ENCODE measurements around the gene GJD2.

GJD2 gene

DNA sequence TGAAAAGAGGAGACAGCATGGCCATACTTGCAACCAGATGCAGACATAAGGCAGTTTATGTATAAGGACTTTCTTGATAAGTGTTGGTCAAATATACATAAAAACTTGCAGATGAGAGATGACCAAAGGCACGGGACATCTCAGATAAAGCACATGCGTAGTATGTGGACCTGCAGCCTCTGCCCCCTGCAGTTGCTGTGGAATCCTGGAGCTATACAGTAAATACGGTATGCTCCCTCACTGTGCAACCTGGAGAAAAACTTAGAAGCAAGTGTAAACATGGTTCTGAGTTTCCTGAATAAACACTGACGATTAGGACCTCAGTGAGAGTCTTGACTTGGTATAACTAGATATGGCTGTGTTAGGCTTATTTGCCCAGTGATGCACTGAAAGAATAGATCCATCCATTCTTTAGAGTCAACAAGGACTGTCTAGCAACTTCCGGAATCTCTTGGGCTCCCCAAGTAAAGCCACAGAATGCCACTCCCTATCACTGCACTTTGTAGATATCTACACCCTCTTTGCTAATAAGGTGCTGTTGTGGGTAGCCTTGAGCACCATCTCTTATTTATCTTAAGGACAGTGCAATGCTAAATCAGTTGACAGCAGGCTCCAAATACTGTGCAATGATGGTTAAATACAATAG lies 40.2 kb downstream of the GJD2 start:
- no peak for TF ChIP-seq CTCF (IDR thresholded peaks at IDR 0.05; ENCODE audit: control insufficient read depth, extremely low read depth, insufficient read depth)
- H3K4me3 ChIP-seq (ENCODE audit: low read depth, low read length): no peak overlapping the region
- no peak for DNase-seq (ENCODE audit: low read depth)

DNA sequence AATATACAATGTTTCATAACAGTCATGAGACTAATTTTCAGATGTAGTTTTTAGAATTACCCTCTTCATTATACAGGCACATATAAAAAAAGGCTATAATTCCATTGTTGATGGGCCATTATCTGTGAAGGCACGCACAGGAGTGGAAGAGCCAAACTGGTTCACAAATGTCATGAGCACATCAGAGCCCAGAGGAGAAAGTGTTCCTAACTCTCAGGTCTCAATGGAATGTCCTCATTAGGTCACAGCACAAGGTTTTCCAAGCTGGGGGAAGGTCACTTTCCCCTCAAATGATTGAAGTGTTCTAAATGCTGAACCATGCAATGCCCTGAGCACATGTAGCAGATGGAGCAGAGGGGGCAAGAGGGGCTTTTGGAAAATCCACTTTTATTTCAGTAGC lies 41.2 kb downstream of the GJD2 start:
- no peak for DNase-seq (ENCODE audit: low read depth)
- no peak for TF ChIP-seq CTCF (IDR thresholded peaks at IDR 0.05; ENCODE audit: control insufficient read depth, extremely low read depth, insufficient read depth)
- H3K4me3 ChIP-seq (ENCODE audit: low read depth, low read length): no peak overlapping the region

- no peak overlapping the region for H3K4me3 ChIP-seq (ENCODE audit: low read depth, low read length)
- no peak for DNase-seq (ENCODE audit: low read depth)
- TF ChIP-seq CTCF (IDR thresholded peaks at IDR 0.05; ENCODE audit: control insufficient read depth, extremely low read depth, insufficient read depth): no peak
Observed at GRCh38 chr15:34709866-34710265, 44.9 kb downstream of the GJD2 start.

- TF ChIP-seq CTCF (IDR thresholded peaks at IDR 0.05; ENCODE audit: control insufficient read depth, extremely low read depth, insufficient read depth): peak; percentile 86
- H3K4me3 ChIP-seq (ENCODE audit: low read depth, low read length): no peak overlapping the region
- peak; percentile 7 for DNase-seq (ENCODE audit: low read depth)
Observed at GRCh38 chr15:34708422-34708821, 46.4 kb downstream of the GJD2 start.

DNA sequence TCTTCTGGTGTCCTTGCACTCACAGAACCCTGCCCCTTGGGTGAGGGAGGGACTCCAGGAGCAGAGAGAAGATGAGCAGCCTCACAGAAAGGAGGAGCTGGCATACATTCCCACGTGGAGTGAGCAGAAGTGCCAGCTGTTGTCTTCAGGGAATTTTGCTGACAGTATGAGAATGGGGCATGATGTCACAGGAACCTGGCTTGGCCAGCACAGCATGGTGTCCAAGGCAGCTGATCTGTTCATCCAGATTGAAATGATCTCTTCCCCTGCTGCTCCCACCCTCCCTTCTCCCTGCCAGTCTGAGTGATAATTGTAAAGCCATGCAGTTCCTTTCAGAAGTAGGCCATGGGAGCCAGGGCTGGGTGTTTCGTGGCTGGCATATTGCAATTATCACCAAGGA lies 53.3 kb downstream of the GJD2 start:
- no peak for TF ChIP-seq CTCF (IDR thresholded peaks at IDR 0.05; ENCODE audit: control insufficient read depth, extremely low read depth, insufficient read depth)
- no peak for DNase-seq (ENCODE audit: low read depth)

More for the DNA sequence above, 53.3 kb downstream of the GJD2 start:
- H3K4me3 ChIP-seq (ENCODE audit: low read depth, low read length): no peak overlapping the region

Measured in LNCaP clone FGC (cell line).